DOHH2 (cell line): ENCODE measurements around the gene STIM2.

Experiments used
- H3F3A ChIP-seq: fragments of 200-600 bp; sonication (generic), shearing (Covaris generic); 2 replicates; pipeline ENCODE4 v1.6.0; 2016; ENCODE audit warnings: antibody characterized with exemption, mild to moderate bottlenecking; ENCODE audit not compliant: control insufficient read depth, insufficient read depth
- H3K27ac ChIP-seq: fragments of 200-600 bp; sonication (generic); 2 replicates; pipeline ENCODE4 v1.5.1; 2014; ENCODE audit warnings: low read depth, mild to moderate bottlenecking, low read length, moderate library complexity
- H3K27me3 ChIP-seq: fragments of 200-600 bp; sonication (generic); 2 replicates; pipeline ENCODE4 v1.6.1; 2014; ENCODE audit warnings: mild to moderate bottlenecking, low read length, mixed read lengths; ENCODE audit not compliant: control insufficient read depth
- H3K36me3 ChIP-seq: fragments of 200-600 bp; sonication (generic); 2 replicates; pipeline ENCODE4 v1.6.1; 2014; ENCODE audit warnings: mild to moderate bottlenecking, low read length, moderate library complexity, mixed read lengths; ENCODE audit not compliant: control insufficient read depth
- H3K4me1 ChIP-seq: fragments of 200-600 bp; sonication (generic); 2 replicates; pipeline ENCODE4 v1.6.1; 2014; ENCODE audit warnings: mild to moderate bottlenecking, low read length, mixed read lengths; ENCODE audit not compliant: control insufficient read depth
- H3K4me2 ChIP-seq: fragments of 200-600 bp; sonication (generic); 2 replicates; pipeline ENCODE4 v1.6.0; 2014; ENCODE audit warnings: mild to moderate bottlenecking, low read length, moderate library complexity
- H3K4me3 ChIP-seq: fragments of 200-600 bp; sonication (generic); 2 replicates; pipeline ENCODE4 v1.5.1; 2014; ENCODE audit warnings: mild to moderate bottlenecking, low read length, mixed read lengths
- H3K79me2 ChIP-seq: fragments of 200-600 bp; sonication (generic); 2 replicates; pipeline ENCODE4 v1.6.1; 2014; ENCODE audit warnings: mild to moderate bottlenecking, low read length, mixed read lengths; ENCODE audit not compliant: control insufficient read depth
- H3K9me2 ChIP-seq: fragments of 200-600 bp; sonication (generic); replicated peaks from 2 replicates; pipeline ENCODE4 v1.6.1; 2014; ENCODE audit warnings: mild to moderate bottlenecking, low read length, mixed read lengths; ENCODE audit not compliant: control insufficient read depth
- H3K9me3 ChIP-seq: fragments of 200-600 bp; sonication (generic); 2 replicates; pipeline ENCODE4 v1.6.1; 2014; ENCODE audit warnings: antibody characterized with exemption, low read length, mixed read lengths; ENCODE audit not compliant: control insufficient read depth, insufficient read depth
- H4K20me1 ChIP-seq: fragments of 200-600 bp; sonication (generic); 2 replicates; pipeline ENCODE4 v1.6.0; 2014; ENCODE audit warnings: low read depth, mild to moderate bottlenecking, antibody characterized with exemption, low read length, moderate library complexity; ENCODE audit not compliant: control insufficient read depth, insufficient read depth
- CTCF ChIP-seq: fragments of 200-600 bp; sonication (generic); IDR thresholded peaks from one replicate; pipeline ENCODE4 v1.5.1; 2014; ENCODE audit warnings: antibody characterized with exemption, mild to moderate bottlenecking, low read depth, low read length; ENCODE audit not compliant: poor library complexity, severe bottlenecking
- EZH2phosphoT487 ChIP-seq: fragments of 200-600 bp; sonication (generic); IDR thresholded peaks from 2 replicates; pipeline ENCODE4 v1.6.1; 2017; ENCODE audit warnings: borderline replicate concordance, mild to moderate bottlenecking, antibody characterized with exemption, low read length, moderate library complexity, mixed read lengths

STIM2 gene

DNA sequence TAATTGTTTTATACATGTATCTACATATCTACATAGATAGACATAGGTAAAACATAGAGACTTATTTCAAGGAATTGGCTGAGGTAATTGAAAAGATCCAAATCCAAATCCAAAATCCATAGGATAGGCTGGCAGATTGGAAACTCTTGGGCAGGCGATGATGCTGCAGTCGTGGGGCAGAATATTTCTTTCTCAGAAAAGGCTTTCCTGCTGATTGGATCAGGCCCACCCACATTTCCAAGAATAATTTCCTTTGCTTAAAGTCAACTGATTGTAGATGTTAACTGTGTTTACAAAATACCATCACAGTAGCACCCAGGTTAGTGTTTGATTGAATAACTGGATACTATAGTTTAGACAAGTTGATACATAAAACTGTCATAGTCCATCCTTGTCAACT is 27.2 kb downstream of the STIM2 start:
- no peak overlapping the region for H3K4me3 ChIP-seq
- no peaks in the 10 kb centered on the region for H3K27me3 ChIP-seq
- peaks cover 25% of the 10 kb centered on the region for H3F3A ChIP-seq
- H3K9me3 ChIP-seq = peaks cover 5% of the 10 kb centered on the region; the same call in 1 of the 2 replicates
- peaks cover 95% of the 10 kb centered on the region for H3K79me2 ChIP-seq
- H3K27ac ChIP-seq = no peak overlapping the region
- no peak overlapping the region for H3K4me2 ChIP-seq
- H3K36me3 ChIP-seq = peaks cover 35% of the 10 kb centered on the region
- no peak for TF ChIP-seq CTCF
- no peak for TF ChIP-seq EZH2phosphoT487
- peaks cover 53% of the 10 kb centered on the region for H3K4me1 ChIP-seq
- H4K20me1 ChIP-seq = no peaks in the 10 kb centered on the region
- no peaks in the 10 kb centered on the region for H3K9me2 ChIP-seq

GRCh38 chr4:26889356-26889755 is 28.7 kb downstream of the STIM2 start:
- peaks cover 13% of the 10 kb centered on the region for H3F3A ChIP-seq
- H3K9me3 ChIP-seq = peaks cover 5% of the 10 kb centered on the region; the same call in 1 of the 2 replicates
- peaks cover 38% of the 10 kb centered on the region for H3K4me1 ChIP-seq
- peaks cover 96% of the 10 kb centered on the region for H3K79me2 ChIP-seq
- H3K4me3 ChIP-seq = no peak overlapping the region
- no peaks in the 10 kb centered on the region for H3K27me3 ChIP-seq
- H3K36me3 ChIP-seq = peaks cover 35% of the 10 kb centered on the region
- no peaks in the 10 kb centered on the region for H4K20me1 ChIP-seq
- H3K4me2 ChIP-seq = no peak overlapping the region
- H3K9me2 ChIP-seq = no peaks in the 10 kb centered on the region
- no peak for TF ChIP-seq CTCF
- TF ChIP-seq EZH2phosphoT487 = no peak
- H3K27ac ChIP-seq = no peak overlapping the region

GRCh38 chr4:26891054-26891453 is 30.4 kb downstream of the STIM2 start:
- no peaks in the 10 kb centered on the region for H3K9me2 ChIP-seq
- H3F3A ChIP-seq = peaks cover 2% of the 10 kb centered on the region; the same call in 1 of the 2 replicates
- H3K27ac ChIP-seq = no peak overlapping the region
- peaks cover 25% of the 10 kb centered on the region for H3K4me1 ChIP-seq
- H3K36me3 ChIP-seq = peaks cover 41% of the 10 kb centered on the region
- H3K27me3 ChIP-seq = no peaks in the 10 kb centered on the region
- no peaks in the 10 kb centered on the region for H4K20me1 ChIP-seq
- H3K4me2 ChIP-seq = no peak overlapping the region
- H3K9me3 ChIP-seq = peaks cover 5% of the 10 kb centered on the region; the same call in 1 of the 2 replicates
- H3K79me2 ChIP-seq = peaks cover 97% of the 10 kb centered on the region
- no peak for TF ChIP-seq CTCF
- no peak for TF ChIP-seq EZH2phosphoT487
- no peak overlapping the region for H3K4me3 ChIP-seq
